GM12891 (cell line): ENCODE results near the gene GON7.

Source experiments
- PAX5 ChIP-seq: IDR thresholded peaks from 2 replicates; pipeline ENCODE4 v1.6.1; 2011; ENCODE audit warnings: low read length, moderate library complexity, mild to moderate bottlenecking; ENCODE audit not compliant: insufficient read depth, severe bottlenecking
- POLR2AphosphoS5 ChIP-seq: IDR thresholded peaks from 2 replicates; pipeline ENCODE4 v1.6.1; 2011; ENCODE audit warnings: low read depth, low read length, control low read depth

- TF ChIP-seq POLR2AphosphoS5 (no peak), PAX5 (no peak)
Measured at GRCh38 chr14:93185349-93185720, 21.5 kb downstream of the GON7 start.
